22Rv1 (cell line): ENCODE results near the gene TPRX1.

Experiments used
- ZFX ChIP-seq: fragments of 450-650 bp; IDR thresholded peaks from 2 replicates; pipeline ENCODE4 v1.6.1; 2017; ENCODE audit warnings: antibody characterized with exemption, borderline replicate concordance
- TF ChIP-seq, protein P1 (sequence below): fragments of 450-650 bp; IDR thresholded peaks from 2 replicates; pipeline ENCODE4 v1.5.1; 2017; ENCODE audit warnings: mild to moderate bottlenecking

DNA sequence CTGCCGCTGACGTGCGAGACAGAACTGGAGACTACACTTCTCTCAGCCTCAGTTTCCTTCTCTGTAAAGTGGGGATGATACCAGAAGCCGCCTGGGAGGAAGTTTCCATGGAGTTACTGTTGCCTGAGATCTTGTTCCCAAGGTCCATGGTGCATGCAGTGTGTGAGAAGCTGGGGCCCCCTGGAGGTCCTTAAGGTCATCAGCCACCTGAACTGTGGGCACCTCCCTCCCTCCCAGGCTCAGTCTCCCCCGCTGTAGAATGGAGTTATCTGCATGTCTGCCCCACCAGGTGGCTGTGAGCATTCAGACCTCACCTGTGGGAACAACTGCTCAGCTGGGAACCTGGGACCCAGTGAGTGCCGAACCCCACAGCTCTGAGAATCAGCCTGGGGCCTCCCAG is 20.0 kb upstream of the TPRX1 start:
- TF ChIP-seq, protein P1, sequence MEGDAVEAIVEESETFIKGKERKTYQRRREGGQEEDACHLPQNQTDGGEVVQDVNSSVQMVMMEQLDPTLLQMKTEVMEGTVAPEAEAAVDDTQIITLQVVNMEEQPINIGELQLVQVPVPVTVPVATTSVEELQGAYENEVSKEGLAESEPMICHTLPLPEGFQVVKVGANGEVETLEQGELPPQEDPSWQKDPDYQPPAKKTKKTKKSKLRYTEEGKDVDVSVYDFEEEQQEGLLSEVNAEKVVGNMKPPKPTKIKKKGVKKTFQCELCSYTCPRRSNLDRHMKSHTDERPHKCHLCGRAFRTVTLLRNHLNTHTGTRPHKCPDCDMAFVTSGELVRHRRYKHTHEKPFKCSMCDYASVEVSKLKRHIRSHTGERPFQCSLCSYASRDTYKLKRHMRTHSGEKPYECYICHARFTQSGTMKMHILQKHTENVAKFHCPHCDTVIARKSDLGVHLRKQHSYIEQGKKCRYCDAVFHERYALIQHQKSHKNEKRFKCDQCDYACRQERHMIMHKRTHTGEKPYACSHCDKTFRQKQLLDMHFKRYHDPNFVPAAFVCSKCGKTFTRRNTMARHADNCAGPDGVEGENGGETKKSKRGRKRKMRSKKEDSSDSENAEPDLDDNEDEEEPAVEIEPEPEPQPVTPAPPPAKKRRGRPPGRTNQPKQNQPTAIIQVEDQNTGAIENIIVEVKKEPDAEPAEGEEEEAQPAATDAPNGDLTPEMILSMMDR, result no peak
- TF ChIP-seq ZFX, result no peak
